NCI-H510A treated with DMSO at 0.1 percent for 48 hours (cell line): ENCODE results near the gene FOXP2.
"Not testable (repeated sequence)": the region's sequence is repeated elsewhere in the genome, so short reads cannot be mapped to it uniquely, and the experiment has no call there.

Experiments used
- DNase-seq: peaks from one replicate; lab custom pipeline; 2025; lab: John Stamatoyannopoulos, UW

FOXP2 gene

GRCh38 chr7:114422507-114423501, 8.2 kb downstream of the FOXP2 start:
- peak; percentile 28 for DNase-seq

GRCh38 chr7:114426382-114426781, 11.8 kb downstream of the FOXP2 start:
- no peak for DNase-seq

GRCh38 chr7:114426824-114427223, 12.2 kb downstream of the FOXP2 start:
- no peak for DNase-seq

- DNase-seq, result no peak
Observed at GRCh38 chr7:114428211-114428610, 13.6 kb downstream of the FOXP2 start.

GRCh38 chr7:114431189-114431588, 16.6 kb downstream of the FOXP2 start:
- DNase-seq, result no peak

- DNase-seq, result no peak
Observed at GRCh38 chr7:114432061-114432460, 17.4 kb downstream of the FOXP2 start.

- no peak for DNase-seq
Observed at GRCh38 chr7:114432703-114433102, 18.1 kb downstream of the FOXP2 start.

GRCh38 chr7:114439581-114439980, 25.0 kb downstream of the FOXP2 start:
- no peak for DNase-seq

- DNase-seq, result not testable (repeated sequence)
Observed at GRCh38 chr7:114440927-114441326, 26.3 kb downstream of the FOXP2 start.

- no peak for DNase-seq
Observed at GRCh38 chr7:114444196-114444595, 29.6 kb downstream of the FOXP2 start.

- DNase-seq, result no peak
Observed at GRCh38 chr7:114450431-114450830, 35.8 kb downstream of the FOXP2 start.

- DNase-seq, result no peak
Observed at GRCh38 chr7:114459574-114459973, 45.0 kb downstream of the FOXP2 start.

- no peak for DNase-seq
Observed at GRCh38 chr7:114460021-114460420, 45.4 kb downstream of the FOXP2 start.

- no peak for DNase-seq
Observed at GRCh38 chr7:114466917-114467316, 52.3 kb downstream of the FOXP2 start.

- DNase-seq, result no peak
Observed at GRCh38 chr7:114468844-114469243, 54.2 kb downstream of the FOXP2 start.

GRCh38 chr7:114472896-114473512, 58.4 kb downstream of the FOXP2 start:
- DNase-seq, result no peak

- DNase-seq, result no peak
Observed at GRCh38 chr7:114478384-114478783, 63.8 kb downstream of the FOXP2 start.

- DNase-seq, result peak; percentile 1
Observed at GRCh38 chr7:114481999-114482398, 67.4 kb downstream of the FOXP2 start.

GRCh38 chr7:114484226-114484625, 69.6 kb downstream of the FOXP2 start:
- DNase-seq, result no peak

- DNase-seq, result no peak
Observed at GRCh38 chr7:114487174-114487573, 72.6 kb downstream of the FOXP2 start.

GRCh38 chr7:114488696-114489095, 74.1 kb downstream of the FOXP2 start:
- no peak for DNase-seq

GRCh38 chr7:114497491-114497890, 82.9 kb downstream of the FOXP2 start:
- not testable (repeated sequence) for DNase-seq
